Thoracic aorta (tissue), 2 donors: ENCODE results near the gene CDK2AP2. TPM values are rescaled to one million over a fixed set of nuclear protein-coding genes. Genes with fewer than 3 reads are reported as not detected.

ENCODE experiments used
- ATAC-seq: fragments of 150-250 bp; one replicate; pipeline ENCODE4 v1.8.0; 2017; ENCODE audit warnings: low read depth; ENCODE audit not compliant: insufficient number of reproducible peaks, low FRiP score
- DNase-seq: peaks from one replicate; pipeline ENCODE4 v3.0.0-alpha.2; 2020; ENCODE audit warnings: low spot score
- H3K27ac ChIP-seq, 2 donors: fragments of 200-600 bp; sonication (generic); 1 replicate in 1 of 2; 2 replicates in 1 of 2; pipeline ENCODE4 v1.5.1; 2016; ENCODE audit warnings: mild to moderate bottlenecking in 2 of 2, moderate library complexity in 2 of 2
- H3K27me3 ChIP-seq: fragments of 200-600 bp; sonication (generic); replicated peaks from 2 replicates; pipeline ENCODE4 v1.6.0; 2016; ENCODE audit warnings: mild to moderate bottlenecking; ENCODE audit not compliant: insufficient read depth
- H3K36me3 ChIP-seq: fragments of 200-600 bp; sonication (generic); one replicate; pipeline ENCODE4 v1.5.1; 2016
- H3K4me1 ChIP-seq, 2 donors: fragments of 200-600 bp; sonication (generic); 1 replicate in 1 of 2; 2 replicates in 1 of 2; pipeline versions ENCODE4 v1.5.1 to v1.6.0; 2016; ENCODE audit warnings: low read depth in 2 of 2, mild to moderate bottlenecking in 1 of 2; ENCODE audit not compliant: control insufficient read depth in 1 of 2
- H3K4me3 ChIP-seq: fragments of 200-600 bp; sonication (generic); 2 replicates; pipeline ENCODE4 v1.5.1; 2016; ENCODE audit warnings: mild to moderate bottlenecking
- H3K9me3 ChIP-seq: fragments of 200-600 bp; sonication (generic); 2 replicates; pipeline ENCODE4 v1.5.1; 2016
- total RNA-seq, 2 donors: library from RNA; depleted of rRNA; stranded (reverse); fragments of >200 nt; gene quantifications; one replicate each; pipeline versions ENCODE4 v1.1.0 to v1.2.3, GENCODE V29; 2016
- TF ChIP-seq, protein P1 (sequence below): fragments of 200-600 bp; sonication (generic); IDR thresholded peaks from one replicate; pipeline ENCODE4 v1.5.1; 2019; ENCODE audit warnings: antibody characterized with exemption

CDK2AP2 gene
- total RNA-seq, 2 donors from 2014 or later: 53.3 to 73.4 TPM

DNA sequence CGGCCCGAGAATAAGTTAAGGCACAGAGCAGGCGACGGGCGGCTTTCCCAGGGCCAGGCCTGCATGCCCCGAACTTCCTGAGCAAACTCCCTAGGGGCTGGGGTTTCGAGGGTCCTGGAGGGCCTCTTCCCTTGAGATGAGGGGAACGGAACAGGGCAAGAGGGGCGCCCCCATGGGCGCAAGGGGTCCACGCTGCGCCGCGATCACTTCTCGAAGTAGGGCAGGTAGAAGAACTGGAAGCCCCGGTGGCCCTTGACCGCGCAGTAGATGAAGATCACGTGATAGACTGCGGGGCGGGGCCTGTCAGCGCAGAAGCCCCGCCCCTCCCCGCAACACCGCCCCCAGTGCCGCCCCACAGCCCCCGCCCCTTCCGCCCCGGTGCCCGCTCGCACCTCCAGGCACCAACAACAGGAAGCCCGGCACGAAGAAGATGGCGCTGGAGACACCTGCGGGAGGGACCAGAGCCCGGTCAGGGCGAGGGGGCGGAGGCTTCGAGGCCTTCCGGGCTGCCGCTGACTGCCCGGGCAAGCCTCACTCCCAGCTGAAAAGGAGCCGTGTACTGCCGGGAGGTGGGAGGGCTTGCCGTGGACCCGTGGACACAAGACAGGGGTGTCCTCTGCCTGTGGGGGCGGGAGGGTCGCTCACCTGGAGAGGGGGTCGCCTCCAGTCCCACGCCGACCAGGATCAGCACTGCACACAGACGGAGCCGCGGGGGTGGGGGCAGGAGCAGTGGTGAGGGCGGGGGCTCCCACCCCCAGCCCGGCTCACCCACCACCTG is 43.4 kb downstream of the CDK2AP2 start:
- Histone ChIP-seq H3K4me3 (peak overlapping the region; percentile 73), H3K4me1 (peaks cover 10 to 40% of the 10 kb centered on the region in 2 donors), H3K27ac (peak overlapping the region; percentile 81 to 82), H3K27me3 (no peaks in the 10 kb centered on the region), H3K9me3 (no peaks in the 10 kb centered on the region), H3K36me3 (no peaks in the 10 kb centered on the region)
- DNase-seq: peak; percentile 45
- TF ChIP-seq, protein P1, sequence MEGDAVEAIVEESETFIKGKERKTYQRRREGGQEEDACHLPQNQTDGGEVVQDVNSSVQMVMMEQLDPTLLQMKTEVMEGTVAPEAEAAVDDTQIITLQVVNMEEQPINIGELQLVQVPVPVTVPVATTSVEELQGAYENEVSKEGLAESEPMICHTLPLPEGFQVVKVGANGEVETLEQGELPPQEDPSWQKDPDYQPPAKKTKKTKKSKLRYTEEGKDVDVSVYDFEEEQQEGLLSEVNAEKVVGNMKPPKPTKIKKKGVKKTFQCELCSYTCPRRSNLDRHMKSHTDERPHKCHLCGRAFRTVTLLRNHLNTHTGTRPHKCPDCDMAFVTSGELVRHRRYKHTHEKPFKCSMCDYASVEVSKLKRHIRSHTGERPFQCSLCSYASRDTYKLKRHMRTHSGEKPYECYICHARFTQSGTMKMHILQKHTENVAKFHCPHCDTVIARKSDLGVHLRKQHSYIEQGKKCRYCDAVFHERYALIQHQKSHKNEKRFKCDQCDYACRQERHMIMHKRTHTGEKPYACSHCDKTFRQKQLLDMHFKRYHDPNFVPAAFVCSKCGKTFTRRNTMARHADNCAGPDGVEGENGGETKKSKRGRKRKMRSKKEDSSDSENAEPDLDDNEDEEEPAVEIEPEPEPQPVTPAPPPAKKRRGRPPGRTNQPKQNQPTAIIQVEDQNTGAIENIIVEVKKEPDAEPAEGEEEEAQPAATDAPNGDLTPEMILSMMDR: no peak
- ATAC-seq: peak; percentile 48

DNA sequence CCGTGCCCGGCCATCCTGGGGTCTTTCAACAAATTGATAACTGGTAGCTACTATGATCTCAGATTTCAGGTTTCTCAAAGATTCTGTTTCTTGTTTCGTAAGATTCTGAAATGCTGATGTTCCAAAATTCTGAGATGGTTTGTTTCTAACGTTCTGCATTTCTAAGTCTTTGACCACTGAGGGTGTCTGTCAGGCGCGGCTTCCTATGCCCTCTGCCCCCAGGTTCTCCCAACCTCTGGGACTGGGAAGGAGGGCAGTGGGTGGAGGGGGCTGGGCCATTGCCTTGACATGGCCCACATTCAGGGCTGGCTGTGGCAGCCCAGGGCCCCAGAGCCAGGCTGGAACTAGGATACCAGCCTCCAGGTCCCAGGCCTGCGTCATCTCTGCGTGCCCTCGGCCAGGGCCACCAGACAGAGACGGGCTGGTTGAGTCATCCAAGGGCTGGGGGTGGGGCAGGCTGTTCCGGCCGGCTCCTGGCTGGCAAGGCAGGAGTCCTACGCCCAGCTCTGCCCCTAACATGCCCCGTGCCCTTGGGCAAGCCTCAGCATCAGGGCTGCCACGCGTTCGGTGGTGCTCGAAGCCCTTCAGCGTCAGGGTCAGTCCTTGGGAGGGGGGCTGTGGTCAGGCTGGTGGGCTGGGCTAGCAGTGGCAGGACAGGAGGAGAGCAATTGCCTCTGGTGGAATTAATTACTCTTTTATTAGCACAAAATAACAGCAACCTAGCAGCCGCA is 44.1 kb downstream of the CDK2AP2 start:
- Histone ChIP-seq H3K27ac (peak overlapping the region; percentile 81 to 82), H3K36me3 (no peaks in the 10 kb centered on the region), H3K4me3 (peak overlapping the region; percentile 73), H3K27me3 (no peaks in the 10 kb centered on the region), H3K9me3 (no peaks in the 10 kb centered on the region), H3K4me1 (peaks cover 10 to 38% of the 10 kb centered on the region in 2 donors)
- TF ChIP-seq, protein P1: no peak
- ATAC-seq (no peak), DNase-seq (no peak)

DNA sequence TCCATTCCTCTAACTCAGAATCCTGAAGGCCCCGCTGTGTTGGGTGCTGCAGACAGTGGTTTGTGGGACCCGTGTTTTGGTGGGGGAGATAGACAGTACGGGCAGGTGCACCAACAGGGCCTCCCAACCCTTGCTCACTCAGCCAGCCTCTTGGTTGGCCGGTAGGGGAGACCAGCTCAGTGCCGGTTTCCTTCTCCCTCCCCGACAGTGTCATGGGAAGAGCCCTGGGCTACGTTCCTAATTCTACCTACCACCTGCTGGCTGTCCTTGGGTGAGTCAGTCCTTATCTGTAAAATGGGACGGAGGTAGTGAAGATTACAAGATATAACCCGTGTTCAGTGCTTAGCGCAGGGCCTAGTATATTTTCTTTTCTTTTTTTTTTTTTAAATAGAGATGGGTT is 44.8 kb downstream of the CDK2AP2 start:
- H3K36me3 ChIP-seq: no peaks in the 10 kb centered on the region
- DNase-seq (no peak), ATAC-seq (no peak)
- H3K9me3 ChIP-seq: no peaks in the 10 kb centered on the region
- peak overlapping the region in 1 of 2 donors; percentile 81 for H3K27ac ChIP-seq
- TF ChIP-seq, protein P1: no peak
- H3K27me3 ChIP-seq: no peaks in the 10 kb centered on the region
- H3K4me3 ChIP-seq: no peak overlapping the region
- peaks cover 8 to 34% of the 10 kb centered on the region in 2 donors for H3K4me1 ChIP-seq

DNA sequence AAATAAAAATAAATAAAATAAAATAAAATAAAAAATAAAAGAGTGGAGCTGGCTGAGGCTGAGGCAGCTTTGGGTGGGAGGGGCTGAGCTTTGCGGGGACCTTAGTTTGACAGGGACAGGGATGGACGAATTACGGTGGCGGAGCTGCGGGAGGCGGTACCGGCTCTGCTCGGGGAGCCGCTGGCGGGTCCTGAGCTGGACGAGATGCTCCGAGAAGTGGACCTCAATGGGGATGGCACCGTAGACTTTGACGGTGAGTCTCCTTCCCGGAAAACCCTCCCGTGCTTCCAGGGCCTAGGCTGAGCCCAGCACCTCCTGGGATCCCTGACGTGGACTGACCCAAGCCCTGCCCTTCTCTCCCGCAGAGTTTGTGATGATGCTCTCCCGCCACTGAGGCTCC is 49.7 kb downstream of the CDK2AP2 start:
- Histone ChIP-seq H3K9me3 (no peaks in the 10 kb centered on the region), H3K4me3 (no peak overlapping the region), H3K4me1 (no peaks in the 10 kb centered on the region), H3K27ac (no peak overlapping the region), H3K27me3 (no peaks in the 10 kb centered on the region), H3K36me3 (no peaks in the 10 kb centered on the region)
- no peak for DNase-seq
- ATAC-seq: no peak
- TF ChIP-seq, protein P1: no peak

DNA sequence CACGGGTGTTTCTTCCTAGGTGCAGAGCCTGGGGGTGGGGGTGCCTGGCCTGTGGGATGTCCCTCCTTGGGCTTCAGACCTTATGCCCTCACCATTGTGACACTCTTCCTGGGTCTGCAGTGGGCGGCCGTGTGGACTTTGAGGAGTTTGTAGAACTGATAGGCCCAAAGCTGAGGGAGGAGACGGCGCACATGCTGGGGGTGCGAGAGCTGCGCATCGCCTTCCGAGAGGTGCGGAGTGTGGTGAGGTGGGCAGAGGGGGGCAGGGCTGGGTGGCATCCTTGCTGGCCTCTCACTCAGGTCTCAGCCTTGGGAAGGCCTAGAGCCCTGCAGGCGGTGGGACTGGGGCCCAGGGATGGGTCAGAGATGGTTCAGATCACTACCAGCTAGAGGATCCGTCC is 50.5 kb downstream of the CDK2AP2 start:
- no peaks in the 10 kb centered on the region for H3K9me3 ChIP-seq
- H3K27me3 ChIP-seq: no peaks in the 10 kb centered on the region
- ATAC-seq (no peak), DNase-seq (no peak)
- H3K4me3 ChIP-seq: no peak overlapping the region
- H3K36me3 ChIP-seq: no peaks in the 10 kb centered on the region
- no peak overlapping the region for H3K27ac ChIP-seq
- H3K4me1 ChIP-seq: no peaks in the 10 kb centered on the region
- TF ChIP-seq, protein P1: no peak
